Prostate gland (tissue), 2 donors: ENCODE measurements around the gene AFF1.

Experiments
- CTCF ChIP-seq, 4 experiments: fragments of 200-600 bp in 2 of 4; fragments of 450-650 bp in 2 of 4; sonication (generic) in 2 of 4; IDR thresholded peaks; 1 replicate in 3 of 4; 2 replicates in 1 of 4; pipeline ENCODE4 v1.5.1; 2016 to 2019; ENCODE audit warnings: antibody characterized with exemption in 4 of 4, mild to moderate bottlenecking in 2 of 4, moderate library complexity in 2 of 4
- POLR2A ChIP-seq: fragments of 450-650 bp; IDR thresholded peaks from one replicate; pipeline ENCODE4 v1.6.1; 2016; ENCODE audit warnings: antibody characterized with exemption, mild to moderate bottlenecking

- no peak for TF ChIP-seq CTCF (IDR thresholded peaks at IDR 0.05)
- no peak for TF ChIP-seq POLR2A
Measured at GRCh38 chr4:87174672-87175071, 239.9 kb downstream of the AFF1 start.
